Suprapubic skin (tissue), 4 donors: ENCODE measurements around the gene CD48.

Experiments
- EP300 ChIP-seq: sonication (generic); formaldehyde crosslinking; IDR thresholded peaks from one replicate; pipeline ENCODE4 v1.6.1; 2017; ENCODE audit warnings: antibody characterized with exemption
- POLR2A ChIP-seq, 2 donors: fragments of 450-650 bp; IDR thresholded peaks; one replicate each; pipeline ENCODE4 v1.6.1; 2017; ENCODE audit warnings: antibody characterized with exemption in 2 of 2, mild to moderate bottlenecking in 2 of 2, moderate library complexity in 2 of 2
- POLR2AphosphoS5 ChIP-seq, 3 donors: sonication (generic); formaldehyde crosslinking; IDR thresholded peaks; one replicate each; pipeline ENCODE4 v1.6.1; 2017; ENCODE audit warnings: antibody characterized with exemption in 3 of 3
- TF ChIP-seq, protein P1 (sequence below), 2 donors: fragments of 200-600 bp in 1 of 2; fragments of 450-650 bp in 1 of 2; sonication (generic) in 1 of 2; IDR thresholded peaks; one replicate each; pipeline ENCODE4 v1.5.1; 2016 to 2019; ENCODE audit warnings: antibody characterized with exemption in 2 of 2, mild to moderate bottlenecking in 1 of 2, moderate library complexity in 1 of 2

DNA sequence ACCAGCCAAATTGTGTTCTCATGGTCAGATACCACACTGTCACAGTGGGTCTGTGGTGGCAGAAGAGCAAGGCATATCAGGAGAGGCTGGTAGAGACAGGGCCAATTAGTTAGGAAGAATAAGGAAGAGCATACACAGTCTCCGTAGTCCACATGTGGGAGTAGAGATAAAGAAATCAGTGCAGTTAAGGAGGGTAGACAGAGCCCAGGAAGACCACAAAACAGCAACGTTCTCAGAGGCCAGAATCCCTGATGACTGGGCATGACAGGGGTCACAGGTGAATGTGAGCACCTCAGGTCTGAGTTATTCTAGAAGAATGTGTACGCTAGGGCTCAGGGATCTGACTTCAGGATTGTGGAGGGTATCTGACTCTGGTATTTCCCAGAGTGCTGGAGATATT lies 31.7 kb downstream of the CD48 start:
- no peak for TF ChIP-seq EP300
- TF ChIP-seq, protein P1, sequence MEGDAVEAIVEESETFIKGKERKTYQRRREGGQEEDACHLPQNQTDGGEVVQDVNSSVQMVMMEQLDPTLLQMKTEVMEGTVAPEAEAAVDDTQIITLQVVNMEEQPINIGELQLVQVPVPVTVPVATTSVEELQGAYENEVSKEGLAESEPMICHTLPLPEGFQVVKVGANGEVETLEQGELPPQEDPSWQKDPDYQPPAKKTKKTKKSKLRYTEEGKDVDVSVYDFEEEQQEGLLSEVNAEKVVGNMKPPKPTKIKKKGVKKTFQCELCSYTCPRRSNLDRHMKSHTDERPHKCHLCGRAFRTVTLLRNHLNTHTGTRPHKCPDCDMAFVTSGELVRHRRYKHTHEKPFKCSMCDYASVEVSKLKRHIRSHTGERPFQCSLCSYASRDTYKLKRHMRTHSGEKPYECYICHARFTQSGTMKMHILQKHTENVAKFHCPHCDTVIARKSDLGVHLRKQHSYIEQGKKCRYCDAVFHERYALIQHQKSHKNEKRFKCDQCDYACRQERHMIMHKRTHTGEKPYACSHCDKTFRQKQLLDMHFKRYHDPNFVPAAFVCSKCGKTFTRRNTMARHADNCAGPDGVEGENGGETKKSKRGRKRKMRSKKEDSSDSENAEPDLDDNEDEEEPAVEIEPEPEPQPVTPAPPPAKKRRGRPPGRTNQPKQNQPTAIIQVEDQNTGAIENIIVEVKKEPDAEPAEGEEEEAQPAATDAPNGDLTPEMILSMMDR (IDR thresholded peaks at IDR 0.05): no peak
- no peak for TF ChIP-seq POLR2AphosphoS5 (IDR thresholded peaks at IDR 0.05)
- TF ChIP-seq POLR2A (IDR thresholded peaks at IDR 0.05): no peak
